Activated CD4-positive, CD25-positive, alpha-beta regulatory T cell treated with anti-CD3 and anti-CD28 coated beads, Interleukin-2, amount 50 U/mL, for 24 hours (primary cell): Measurements from ENCODE around the gene MYO5B.
"Not testable (repeated sequence)": the region's sequence is repeated elsewhere in the genome, so short reads cannot be mapped to it uniquely, and the experiment has no call there.

ENCODE experiments used
- ATAC-seq, 2 donors: fragments of 150-1000 bp; cut with Tn5 transposase; one replicate each; pipeline ENCODE4 v1.10.0; 2021; ENCODE audit warnings: mild to moderate bottlenecking in 1 of 2, moderate library complexity in 1 of 2

Gene MYO5B

GRCh38 chr18:49910019-49910418, 284.9 kb downstream of the MYO5B start:
- no peak for ATAC-seq

DNA sequence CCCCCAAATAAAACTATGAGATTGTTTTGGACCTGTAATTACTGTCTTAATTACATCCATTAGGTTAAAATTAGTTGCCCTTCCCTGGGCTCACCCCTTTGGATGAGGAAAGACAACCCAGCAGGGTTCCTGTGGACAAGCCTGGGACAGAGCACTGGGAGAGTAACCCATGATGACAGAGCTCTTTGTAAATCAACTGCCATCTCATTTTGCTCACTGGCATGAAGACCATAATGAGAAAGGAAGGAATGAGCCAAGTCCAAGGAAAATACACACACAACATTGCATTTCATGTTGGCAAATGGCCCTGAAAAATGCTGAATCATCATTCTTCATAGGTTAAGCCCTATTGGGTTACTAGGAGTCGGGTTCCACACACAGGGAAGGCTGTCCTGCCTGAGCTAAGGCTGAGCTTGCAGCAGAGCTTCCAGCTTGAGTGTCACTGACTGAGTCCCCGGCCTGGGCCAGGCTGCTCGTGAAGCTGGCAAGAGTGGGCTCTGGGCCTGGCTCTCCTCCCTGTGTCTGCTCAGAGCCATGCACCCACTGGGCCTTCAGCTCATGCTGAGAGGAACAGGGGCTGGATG, 287.5 kb downstream of the MYO5B start:
- no peak for ATAC-seq

GRCh38 chr18:49905771-49906170, 289.2 kb downstream of the MYO5B start:
- no peak for ATAC-seq

- ATAC-seq = no peak
Observed at GRCh38 chr18:49904871-49905555, 289.9 kb downstream of the MYO5B start.

- ATAC-seq = no peak
Observed at GRCh38 chr18:49901862-49902340, 293.0 kb downstream of the MYO5B start.

- no peak for ATAC-seq
Observed at GRCh38 chr18:49899657-49900330, 295.2 kb downstream of the MYO5B start.

- ATAC-seq = no peak
Observed at GRCh38 chr18:49898421-49898820, 296.5 kb downstream of the MYO5B start.

GRCh38 chr18:49894517-49895226, 300.3 kb downstream of the MYO5B start:
- no peak for ATAC-seq

GRCh38 chr18:49893036-49893435, 301.9 kb downstream of the MYO5B start:
- ATAC-seq = no peak

DNA sequence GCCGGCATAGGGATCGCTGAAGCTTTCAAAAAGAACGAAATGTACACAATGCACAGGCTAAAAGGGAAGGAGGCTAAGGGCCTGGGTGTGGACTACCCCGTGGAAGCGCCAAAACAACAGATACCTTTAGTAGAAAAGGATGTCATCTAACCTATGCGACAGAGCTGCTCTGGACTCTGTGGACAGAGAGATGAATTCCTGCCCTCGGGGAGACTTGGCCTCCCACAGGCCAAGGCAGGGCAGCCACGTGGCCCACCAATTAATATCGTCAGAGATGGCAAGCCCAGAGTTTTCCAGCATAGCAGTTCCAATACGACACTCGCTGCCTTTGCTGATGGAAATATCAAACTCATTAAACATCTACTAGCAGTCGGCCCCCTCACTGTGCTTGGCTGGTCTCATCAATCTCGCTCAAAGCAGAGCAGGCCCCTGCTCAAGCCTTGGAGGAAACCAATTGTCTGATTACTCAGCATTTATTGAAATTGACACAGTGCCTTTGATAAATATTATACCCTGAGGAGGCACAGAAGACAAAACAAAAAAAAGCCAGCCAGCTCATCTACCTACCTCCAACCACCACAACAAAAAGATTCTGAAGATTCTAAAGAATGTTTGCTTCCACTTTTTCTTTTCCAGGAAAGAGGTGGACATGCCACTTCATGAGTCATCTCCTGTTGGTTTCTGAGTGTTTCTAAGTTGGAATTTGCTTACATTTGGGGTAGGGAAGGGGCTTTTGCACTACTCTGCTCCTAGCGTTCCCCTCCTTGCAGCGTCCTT, 302.6 kb downstream of the MYO5B start:
- no peak for ATAC-seq

DNA sequence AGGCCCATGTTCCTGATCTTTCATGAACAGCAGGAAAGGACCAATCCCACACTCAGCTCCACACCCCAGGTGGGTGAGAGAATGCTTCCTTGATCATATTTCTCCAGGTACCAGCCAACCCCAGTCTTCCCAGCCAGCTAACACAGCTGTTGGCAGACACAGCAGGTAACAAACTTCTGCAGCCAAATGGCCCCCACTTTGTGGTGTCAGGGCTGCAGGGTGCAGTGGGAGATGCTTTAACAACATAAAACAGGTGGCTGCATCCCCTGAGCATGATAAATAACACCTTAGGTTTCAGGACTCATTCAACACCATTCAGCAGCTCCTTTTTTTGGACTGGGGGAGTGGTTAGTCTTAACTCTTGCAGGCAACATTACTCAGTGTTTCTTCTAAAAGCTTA, 304.9 kb downstream of the MYO5B start:
- no peak for ATAC-seq

DNA sequence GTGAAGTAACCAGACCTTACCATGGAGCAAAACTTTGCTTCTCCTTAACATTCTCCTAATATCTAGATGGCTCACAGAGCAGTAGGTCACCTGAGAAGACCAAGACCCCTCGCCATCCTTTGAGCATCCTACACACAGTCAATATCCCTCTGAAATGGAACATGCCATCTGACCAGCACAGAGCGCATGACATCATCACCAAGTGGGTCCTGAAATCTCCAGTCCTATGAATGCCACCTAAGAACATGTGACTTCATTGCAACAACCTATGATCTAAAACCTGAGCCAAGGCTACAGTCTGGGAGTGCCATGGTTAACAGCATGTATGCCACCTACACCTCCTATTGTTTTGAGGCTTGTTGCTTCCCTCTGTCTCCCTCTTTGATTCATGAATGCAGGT, 305.4 kb downstream of the MYO5B start:
- ATAC-seq = not testable (repeated sequence)

- no peak for ATAC-seq
Observed at GRCh38 chr18:49886891-49887764, 307.8 kb downstream of the MYO5B start.

DNA sequence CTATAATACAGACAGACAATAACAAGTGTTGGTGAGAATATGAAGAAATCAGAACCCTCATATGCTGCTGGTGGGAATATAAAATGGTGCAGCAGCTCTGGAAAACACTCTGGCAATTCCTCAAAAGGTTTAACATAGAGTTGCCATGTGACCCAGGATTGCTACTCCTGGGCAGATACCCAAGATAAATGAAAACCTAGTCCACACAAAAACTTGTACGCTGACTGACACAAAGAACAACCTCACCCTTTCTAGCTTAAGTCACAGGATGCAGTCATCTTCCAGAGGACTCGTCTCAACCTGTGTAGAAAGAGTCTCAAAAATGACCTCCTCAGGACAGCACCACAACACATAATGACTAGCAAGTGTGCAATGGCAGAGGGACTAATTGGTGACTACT, 310.0 kb downstream of the MYO5B start:
- ATAC-seq = no peak

DNA sequence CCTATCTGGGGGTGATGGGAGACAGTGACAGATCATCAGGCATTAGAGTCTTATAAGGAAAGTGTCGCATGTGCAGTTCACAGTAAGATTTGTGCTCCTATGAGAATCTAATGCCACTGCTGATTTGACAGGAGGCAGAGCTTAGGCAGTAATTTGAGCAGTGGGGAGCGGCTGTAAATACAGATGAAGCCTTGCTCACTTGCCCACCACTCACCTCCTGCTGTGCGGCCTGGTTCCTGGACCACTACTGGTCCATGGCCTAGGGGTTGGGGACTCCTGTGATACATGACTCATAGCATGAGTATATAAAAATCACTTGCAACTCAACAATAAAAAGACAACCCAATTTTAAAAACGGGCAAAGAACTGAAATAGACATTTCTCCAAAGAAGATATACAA, 310.5 kb downstream of the MYO5B start:
- no peak for ATAC-seq

DNA sequence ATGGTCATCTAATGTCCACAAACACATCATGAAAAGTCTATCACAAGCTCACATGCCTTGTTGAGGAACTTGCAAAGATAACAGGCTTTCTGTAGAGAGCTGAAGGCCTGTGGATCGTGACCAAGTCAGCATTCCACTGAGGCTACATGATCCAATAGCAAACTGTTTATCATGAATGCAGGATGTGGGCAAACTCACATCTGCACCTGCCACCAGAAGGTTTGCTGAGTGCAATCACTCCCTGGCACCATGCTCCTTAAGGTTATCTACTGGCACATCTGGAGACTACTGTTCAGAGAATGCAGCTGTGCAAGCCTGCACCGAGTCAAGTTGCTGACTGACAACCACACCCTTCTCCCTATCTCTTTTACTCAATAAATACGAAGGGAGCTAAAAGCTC, 314.3 kb downstream of the MYO5B start:
- no peak for ATAC-seq

- ATAC-seq = no peak
Observed at GRCh38 chr18:49879271-49879580, 315.7 kb downstream of the MYO5B start.

GRCh38 chr18:49878567-49879270, 316.2 kb downstream of the MYO5B start:
- no peak for ATAC-seq

DNA sequence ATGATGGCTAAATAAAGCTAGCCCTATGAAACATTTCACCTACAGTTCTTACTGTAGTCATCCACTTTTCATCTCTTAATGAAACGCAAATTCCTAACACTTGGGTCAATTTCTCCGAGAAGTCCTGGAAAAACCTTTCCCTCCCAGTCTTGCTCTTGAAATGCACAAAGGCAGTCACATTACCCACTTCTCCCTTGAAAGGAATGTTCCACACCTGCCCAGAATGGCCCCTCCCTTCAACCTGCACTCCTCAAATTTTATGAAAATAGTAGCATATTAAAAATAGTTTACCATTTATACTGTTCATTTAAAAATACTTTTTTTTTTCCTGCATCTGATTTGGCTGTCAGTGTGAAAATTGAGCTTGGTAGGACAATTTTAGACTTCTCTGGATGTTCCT, 316.9 kb downstream of the MYO5B start:
- ATAC-seq = no peak

DNA sequence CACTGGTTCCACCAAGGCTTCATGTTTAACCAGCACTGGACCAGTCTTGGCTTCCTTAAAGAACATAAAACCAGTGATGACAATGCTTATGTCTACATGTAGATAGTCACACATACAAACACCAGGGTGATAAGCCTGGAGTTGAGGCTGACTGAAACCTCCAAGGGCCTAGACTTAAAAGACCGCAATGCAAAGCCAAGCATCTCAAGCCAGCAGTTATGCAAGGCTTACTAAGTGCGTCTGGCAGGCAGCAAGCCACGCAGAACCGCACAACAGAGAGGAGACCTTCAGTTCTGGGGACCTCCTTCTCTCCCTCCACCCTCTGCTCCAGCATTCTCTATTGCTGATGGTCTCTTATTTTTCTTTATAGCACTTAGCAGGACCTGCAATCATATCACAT, 318.4 kb downstream of the MYO5B start:
- ATAC-seq = no peak

GRCh38 chr18:49875783-49876182, 319.2 kb downstream of the MYO5B start:
- no peak for ATAC-seq
